ENCODE measurements around the gene PLD4. TPM values are rescaled to one million over a fixed set of nuclear protein-coding genes. Genes with fewer than 3 reads are reported as not detected.

The PLD4 gene
- total and polyA plus RNA-seq, 2 experiments from 2014 or later = not detected

- Mint-ChIP-seq H3K9me3 (no peaks in the 10 kb centered on the region), H3K4me1 (peaks cover 7% of the 10 kb centered on the region; the same call in 2 of the 3 replicates), H3K27me3 (ENCODE audit: insufficient read depth, low read depth, poor library complexity) (peaks cover 14% of the 10 kb centered on the region), H3K27ac (no peak overlapping the region), H3K36me3 (ENCODE audit: low read depth) (no peaks in the 10 kb centered on the region), H3K4me3 (no peak overlapping the region)
- Histone ChIP-seq H3F3A (replicated peaks; ENCODE audit: low read depth) (no peaks in the 10 kb centered on the region), H3K27ac (ENCODE audit: low read depth) (no peak overlapping the region), H3K4me3 (no peak overlapping the region), H3K27me3 (ENCODE audit: insufficient read depth) (no peaks in the 10 kb centered on the region), H4K20me1 (replicated peaks; ENCODE audit: insufficient read depth) (no peaks in the 10 kb centered on the region), H2AFZ (no peak overlapping the region), H3K4me1 (ENCODE audit: insufficient read depth) (no peaks in the 10 kb centered on the region), H3K79me2 (replicated peaks; ENCODE audit: insufficient read depth) (no peaks in the 10 kb centered on the region), H3K9me2 (ENCODE audit: insufficient read depth) (no peaks in the 10 kb centered on the region), H3K4me2 (no peak overlapping the region), H3K36me3 (ENCODE audit: insufficient read depth) (no peaks in the 10 kb centered on the region)
- ATAC-seq (no peak), DNase-seq (ENCODE audit: low spot score) (no peak)
- TF ChIP-seq ETS1 (IDR thresholded peaks at IDR 0.05) = no peak
- no peak for TF ChIP-seq CTCF (conservative IDR thresholded peaks at IDR 0.05; ENCODE audit: low read depth in 2 of 2)
- TF ChIP-seq EZH2phosphoT487 (IDR thresholded peaks at IDR 0.05; ENCODE audit: unreplicated experiment) = no peak
- TF ChIP-seq POLR2AphosphoS5 (IDR thresholded peaks at IDR 0.05; ENCODE audit: low read depth) = no peak
- no peak for TF ChIP-seq ZNF462 (CRISPR knock-in tag; IDR thresholded peaks at IDR 0.05)
- no peak for TF ChIP-seq CREB1 (CRISPR knock-in tag; IDR thresholded peaks at IDR 0.05; ENCODE audit: low read depth)
- no peak for TF ChIP-seq STAT1 (IDR thresholded peaks at IDR 0.05; ENCODE audit: unreplicated experiment)
- TF ChIP-seq NANOG (IDR thresholded peaks at IDR 0.05; ENCODE audit: borderline replicate concordance) = no peak
- TF ChIP-seq JUNB (IDR thresholded peaks at IDR 0.05; ENCODE audit: unreplicated experiment) = no peak
- no peak for TF ChIP-seq ZNF114 (CRISPR knock-in tag; IDR thresholded peaks at IDR 0.05)
- TF ChIP-seq ZNF331 (CRISPR knock-in tag; IDR thresholded peaks at IDR 0.05; ENCODE audit: low read depth) = no peak
- TF ChIP-seq EZH2 (IDR thresholded peaks at IDR 0.05; ENCODE audit: low read depth, unreplicated experiment) = no peak
Measured at GRCh38 chr14:104893435-104894207, 31.1 kb upstream of the PLD4 start.
